Activated T-cell treated with anti-CD3 and anti-CD28 coated beads for 1 hour (primary cell): ENCODE measurements around the gene STAT1.
"Not testable (repeated sequence)": the region's sequence is repeated elsewhere in the genome, so short reads cannot be mapped to it uniquely, and the experiment has no call there.

Experiments
- DNase-seq: peaks from one replicate; pipeline ENCODE4 v3.0.0-alpha.2; 2020; ENCODE audit warnings: low read depth

Gene STAT1

DNA sequence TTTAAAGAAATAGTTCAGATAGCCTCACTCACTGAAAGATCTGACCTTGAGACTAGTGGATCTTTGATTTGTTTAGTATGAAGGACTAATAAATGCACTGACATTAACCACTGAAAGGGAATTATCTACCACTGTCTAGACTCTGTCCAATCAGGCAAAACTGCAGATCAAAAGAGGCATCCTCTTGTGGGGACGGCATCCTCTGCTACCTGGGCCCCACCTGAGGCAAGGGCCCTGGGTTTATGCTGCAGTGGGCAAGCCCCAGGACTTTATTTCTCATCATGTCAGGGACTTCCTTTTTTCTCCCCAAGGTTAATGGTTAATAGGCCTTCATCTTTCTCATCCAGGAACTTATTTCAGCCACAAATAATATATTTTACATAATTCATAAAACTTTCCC is 32.2 kb downstream of the STAT1 start:
- no peak for DNase-seq

- no peak for DNase-seq
These were observed 32.6 kb downstream of the STAT1 start for GRCh38 chr2:190981333-190981732.

- DNase-seq = no peak
These were observed 33.3 kb downstream of the STAT1 start for GRCh38 chr2:190980630-190981209.

DNA sequence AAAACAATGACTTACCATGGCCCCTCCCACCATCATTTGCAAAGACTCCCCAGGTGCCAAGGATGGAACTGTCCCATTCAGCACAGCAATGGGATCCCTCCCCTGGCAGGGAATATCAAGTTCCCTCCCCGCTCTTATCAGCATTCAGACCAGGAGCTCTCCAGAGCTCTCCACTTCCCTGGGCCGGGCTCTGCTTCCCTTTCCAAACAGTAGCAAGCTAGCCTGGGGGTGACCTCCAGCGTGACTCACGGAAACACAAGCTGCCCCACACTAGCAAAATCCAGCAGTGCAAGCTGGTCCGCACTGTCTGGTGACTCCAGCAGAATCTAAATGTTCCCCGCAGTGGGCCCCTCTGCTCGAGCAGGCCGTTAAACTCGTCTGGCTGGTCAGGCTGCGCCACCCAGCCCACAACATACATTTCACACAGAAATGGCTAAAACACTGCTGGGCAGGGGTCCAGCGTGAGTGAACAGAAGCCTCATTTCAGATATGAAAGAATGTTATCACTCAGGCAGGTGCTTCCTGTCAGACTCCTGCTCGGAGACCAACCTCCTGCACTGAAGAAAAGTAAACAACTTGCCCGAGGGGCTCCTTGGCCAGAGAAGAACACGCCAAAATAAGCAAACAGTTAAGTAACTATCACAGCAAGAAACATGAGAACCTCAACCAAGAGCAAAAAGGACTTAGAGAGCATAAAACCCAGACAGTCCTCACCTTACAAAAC is 33.9 kb downstream of the STAT1 start:
- DNase-seq = no peak

DNA sequence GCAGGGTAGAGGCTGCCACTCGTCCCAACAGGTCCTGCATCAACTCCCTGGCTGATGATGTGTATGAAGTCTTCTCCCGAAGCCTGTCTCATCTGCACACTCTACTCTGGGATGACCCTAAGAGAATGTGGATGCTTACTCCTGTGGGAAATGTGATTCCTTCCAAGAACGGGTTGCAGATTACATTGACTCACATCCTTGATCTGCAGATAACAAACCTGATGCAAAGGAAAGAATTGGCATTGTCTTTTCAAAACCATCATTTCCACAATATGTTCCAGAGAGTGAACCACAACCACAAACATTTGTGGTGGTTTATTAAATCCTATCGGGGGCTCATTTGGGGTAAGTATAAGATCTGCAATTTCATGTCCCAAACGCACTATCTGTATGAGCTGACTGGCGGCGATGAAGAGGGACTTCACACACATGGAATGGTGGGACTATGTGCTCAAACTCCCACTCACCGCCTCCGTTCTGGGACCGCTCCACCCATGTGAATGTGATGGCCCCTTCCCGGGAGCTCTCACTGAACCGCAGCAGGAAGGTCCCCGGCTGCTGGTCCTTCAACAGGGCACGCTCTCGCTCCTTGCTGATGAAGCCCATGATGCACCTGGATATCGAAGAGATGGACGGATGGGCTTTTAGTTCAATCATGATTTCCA is 35.5 kb downstream of the STAT1 start:
- DNase-seq = no peak

DNA sequence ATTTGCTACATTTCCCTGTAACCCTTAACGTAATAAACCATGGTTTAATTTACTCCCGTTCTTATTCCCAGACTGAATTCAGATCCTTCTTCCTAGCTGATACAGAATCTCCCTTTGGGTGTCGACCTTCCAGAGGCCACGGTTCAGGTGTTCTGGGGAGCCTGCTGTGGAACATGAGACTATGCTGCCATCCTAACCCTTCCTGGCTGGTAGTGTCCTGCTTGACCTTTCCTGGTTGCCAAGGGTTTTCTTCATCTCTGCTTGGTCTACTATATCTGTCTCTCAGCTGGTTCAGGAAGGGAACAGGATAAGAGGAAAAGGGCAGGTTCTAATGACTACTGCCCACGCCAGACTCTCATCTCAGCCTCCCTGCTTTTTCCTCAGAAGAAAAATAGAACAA is 36.5 kb downstream of the STAT1 start:
- DNase-seq = no peak

DNA sequence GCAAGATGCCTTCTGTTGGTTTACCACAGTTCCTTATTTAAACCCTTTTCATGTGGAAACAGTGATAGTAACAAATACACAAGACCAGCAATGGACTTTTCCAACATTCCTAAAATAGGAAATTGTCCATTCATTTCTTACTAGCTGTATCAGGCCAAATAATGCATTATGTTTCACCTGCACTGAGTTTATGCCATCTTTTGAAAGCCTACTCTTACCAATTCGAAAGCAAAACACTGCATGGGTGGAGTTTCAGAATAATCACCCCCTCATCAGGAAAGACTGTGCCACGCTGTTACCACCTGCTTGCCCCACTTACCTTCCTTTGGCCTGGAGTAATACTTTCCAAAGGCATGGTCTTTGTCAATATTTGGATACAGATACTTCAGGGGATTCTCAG is 37.5 kb downstream of the STAT1 start:
- no peak for DNase-seq

DNA sequence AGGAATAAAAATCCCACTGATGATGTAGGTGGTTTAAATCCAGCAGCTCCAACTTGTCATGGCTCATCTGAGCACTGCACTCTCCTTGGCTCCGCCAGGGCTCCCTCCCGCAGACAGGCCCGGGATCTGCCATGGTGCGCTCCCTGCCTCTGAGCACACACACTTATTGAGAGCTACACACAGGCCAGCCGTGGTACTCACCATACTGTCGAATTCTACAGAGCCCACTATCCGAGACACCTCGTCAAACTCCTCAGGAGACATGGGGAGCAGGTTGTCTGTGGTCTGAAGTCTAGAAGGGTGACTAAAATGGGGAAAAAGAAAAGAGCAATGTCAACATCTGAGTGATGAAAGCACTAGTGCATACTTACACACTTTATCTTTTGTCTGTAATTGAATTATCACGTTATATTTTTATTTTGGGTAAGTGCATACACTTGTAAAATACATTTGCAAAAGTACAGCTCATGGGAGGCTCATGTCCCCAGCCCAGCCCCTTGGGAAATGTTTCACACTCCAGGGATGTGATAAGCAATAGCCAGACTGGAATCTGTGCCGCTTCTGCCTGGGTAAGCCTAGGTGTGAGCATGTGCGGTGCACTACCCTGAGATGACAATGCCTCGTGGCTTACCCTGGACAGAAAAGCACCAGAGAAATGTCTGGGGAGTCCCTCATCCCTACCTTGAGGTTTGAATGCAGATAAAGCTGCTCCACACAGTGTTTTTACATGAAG is 39.2 kb downstream of the STAT1 start:
- DNase-seq = no peak

GRCh38 chr2:190973726-190974628 is 40.0 kb downstream of the STAT1 start:
- DNase-seq = no peak

DNA sequence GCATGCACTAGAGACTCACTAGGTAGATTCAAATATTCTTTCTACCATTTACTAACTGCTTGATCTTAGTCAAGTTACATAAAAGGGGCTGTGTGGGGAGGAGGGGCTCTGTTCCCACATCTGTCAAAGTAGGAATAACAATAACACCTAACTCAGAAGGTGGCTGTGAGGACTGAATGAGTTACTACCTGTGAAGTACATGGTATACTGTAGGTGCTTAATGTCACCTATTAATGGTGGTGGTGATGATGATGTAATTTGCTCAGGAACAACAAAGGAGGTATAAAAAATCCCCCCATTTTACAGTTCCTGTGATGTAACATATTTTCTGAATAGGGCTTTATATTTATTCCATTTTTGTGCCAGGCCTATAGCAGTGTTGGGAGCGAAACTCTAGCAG is 40.7 kb downstream of the STAT1 start:
- no peak for DNase-seq

DNA sequence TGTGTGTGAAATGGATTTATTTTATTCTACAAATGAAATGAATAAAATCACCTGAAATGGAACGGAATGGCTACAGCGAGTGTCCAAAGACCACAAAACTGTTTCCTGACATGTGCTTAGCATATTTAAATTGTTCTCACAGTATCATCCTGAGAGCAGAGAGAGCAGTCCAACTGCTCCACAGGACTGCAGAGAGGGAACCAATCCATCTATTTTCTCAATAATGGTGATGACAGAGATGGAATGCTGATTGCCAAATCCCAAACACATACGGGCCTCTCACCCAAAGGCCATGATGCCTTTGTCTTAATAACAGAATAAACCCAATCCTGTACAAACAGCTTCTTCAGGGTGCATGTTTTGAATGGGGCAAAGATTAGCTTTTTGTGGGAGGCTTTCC is 41.1 kb downstream of the STAT1 start:
- no peak for DNase-seq

GRCh38 chr2:190972213-190972612 is 41.8 kb downstream of the STAT1 start:
- DNase-seq = no peak

GRCh38 chr2:190970873-190971506 is 43.0 kb downstream of the STAT1 start:
- DNase-seq = no peak

- no peak for DNase-seq
These were observed 43.8 kb downstream of the STAT1 start for GRCh38 chr2:190970160-190970559.

DNA sequence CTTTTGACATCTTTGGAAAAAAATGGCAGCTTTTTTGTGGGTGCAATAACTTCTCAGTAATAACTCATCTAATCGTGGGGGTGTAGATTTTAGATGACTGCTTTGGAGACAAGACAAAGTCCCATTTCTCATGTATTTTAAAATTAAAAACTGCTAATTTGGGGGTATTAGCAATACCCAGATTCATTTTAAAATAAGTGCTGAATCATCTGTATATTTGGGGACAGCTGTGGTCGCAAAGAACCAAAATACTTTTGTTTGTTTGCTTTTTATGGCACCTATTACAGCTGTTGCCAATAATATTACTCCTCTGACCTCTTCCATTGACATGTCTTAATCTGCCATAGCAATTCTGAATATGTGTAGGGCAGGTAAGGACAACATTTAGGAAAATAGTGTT is 45.4 kb downstream of the STAT1 start:
- DNase-seq = no peak

- no peak for DNase-seq
These were observed 48.3 kb downstream of the STAT1 start for GRCh38 chr2:190965580-190966222.

DNA sequence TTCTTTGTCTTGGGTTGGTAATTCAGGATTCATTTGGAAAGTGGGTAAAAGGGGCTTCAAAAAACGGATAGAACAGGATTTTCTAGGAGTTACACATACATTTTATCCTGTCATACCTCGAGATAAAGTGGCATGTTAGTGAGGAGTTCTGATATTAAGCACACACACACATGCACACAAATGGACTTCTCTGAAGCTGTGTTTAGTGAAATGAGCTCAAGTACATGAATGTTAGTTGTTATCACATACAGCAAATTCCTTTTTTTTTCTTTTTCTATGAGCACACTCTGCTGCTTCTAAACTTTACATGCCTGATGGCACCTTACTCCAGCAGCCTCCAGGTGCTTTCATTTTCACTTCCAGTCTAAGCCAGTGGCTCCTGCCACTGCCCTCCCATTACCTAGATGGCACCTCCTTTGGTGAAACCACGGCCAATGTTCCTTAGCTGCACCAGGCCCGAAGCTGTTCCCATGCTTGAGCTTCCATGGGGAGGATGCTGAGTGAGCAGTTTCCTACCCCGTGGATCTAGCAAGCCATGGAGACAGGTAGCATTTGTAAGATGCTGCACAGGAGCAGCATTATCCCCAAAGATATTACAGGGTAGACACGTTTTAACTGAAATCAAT is 49.7 kb downstream of the STAT1 start:
- no peak for DNase-seq

- DNase-seq = no peak
These were observed 50.9 kb downstream of the STAT1 start for GRCh38 chr2:190963088-190963487.

DNA sequence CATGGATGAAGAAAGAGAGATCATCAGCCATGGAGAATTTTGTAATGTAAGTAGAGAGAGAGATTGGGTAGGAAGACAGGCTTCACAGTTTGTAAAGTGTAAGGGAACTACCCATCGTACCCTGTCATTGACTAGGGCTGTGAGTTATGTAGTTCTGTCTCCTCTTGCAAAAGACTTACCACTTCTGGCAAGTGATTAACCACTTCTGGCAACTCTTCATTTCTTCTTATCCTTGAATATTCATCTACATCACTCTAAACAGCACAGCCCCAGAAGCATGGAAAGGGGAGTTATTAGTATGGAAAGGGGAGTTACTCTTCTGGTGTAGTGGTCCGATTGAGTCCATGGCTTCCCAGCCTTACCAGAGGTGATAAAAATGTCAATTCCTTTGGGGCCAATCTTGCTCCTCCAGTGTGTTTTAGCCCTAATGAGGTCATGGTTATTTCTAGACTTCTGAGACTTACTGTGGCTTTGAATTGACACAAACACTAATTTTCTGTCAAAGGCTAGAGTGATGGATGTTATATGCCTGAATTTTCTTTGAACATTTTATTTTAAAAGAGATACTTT is 52.0 kb downstream of the STAT1 start:
- DNase-seq = no peak

DNA sequence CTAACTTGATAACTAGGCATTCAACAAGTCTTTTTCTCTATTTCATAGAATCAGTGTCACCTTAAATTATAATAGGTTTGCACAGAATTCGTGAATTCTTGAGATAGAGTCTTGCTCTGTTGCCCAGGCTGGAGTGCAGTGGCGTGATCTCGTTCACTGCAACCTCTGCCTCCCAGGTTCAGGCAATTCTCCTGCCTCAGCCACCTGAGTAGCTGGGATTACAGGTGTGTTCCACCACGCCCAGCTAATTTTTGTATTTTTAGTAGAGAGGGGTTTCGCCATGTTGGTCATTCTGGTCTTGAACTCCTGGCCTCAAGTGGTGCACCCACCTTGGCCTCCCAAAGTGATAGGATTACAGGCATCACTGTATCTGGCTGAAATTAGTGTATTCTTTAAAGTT is 52.9 kb downstream of the STAT1 start:
- DNase-seq = not testable (repeated sequence)
